Measurements from ENCODE around the gene ACP2.
A peak's percentile ranks its signal among the peaks of the same experiment; 100 is the strongest.
"Not testable (repeated sequence)": the region's sequence is repeated elsewhere in the genome, so short reads cannot be mapped to it uniquely, and the experiment has no call there.

Gene ACP2

DNA sequence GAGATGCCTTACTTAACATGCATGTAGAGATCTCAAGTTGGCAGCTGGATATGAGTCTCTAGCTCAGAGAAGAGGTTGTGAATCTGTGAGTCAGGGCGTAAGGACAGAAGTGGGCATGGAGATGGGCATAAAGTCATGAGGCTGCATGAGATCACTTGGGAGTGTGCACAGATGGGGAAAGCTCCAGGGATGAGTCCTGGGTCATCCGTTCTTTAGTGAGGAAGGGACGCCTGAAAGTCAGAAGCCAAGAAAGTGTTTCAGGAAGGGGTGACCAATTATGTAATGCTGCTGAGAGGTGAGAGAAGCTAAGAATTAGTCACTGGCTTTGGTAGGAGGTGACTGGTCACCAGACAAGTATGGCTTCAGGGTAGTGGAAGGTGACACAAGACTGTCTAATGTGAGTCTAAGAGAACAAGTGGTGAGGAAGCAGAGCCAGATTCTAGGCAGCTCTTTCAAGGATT, 6.7 kb downstream of the ACP2 start:
- DNase-seq = no peak

- no peak for DNase-seq
These were observed 8.8 kb downstream of the ACP2 start for GRCh38 chr11:47239852-47240251.

DNA sequence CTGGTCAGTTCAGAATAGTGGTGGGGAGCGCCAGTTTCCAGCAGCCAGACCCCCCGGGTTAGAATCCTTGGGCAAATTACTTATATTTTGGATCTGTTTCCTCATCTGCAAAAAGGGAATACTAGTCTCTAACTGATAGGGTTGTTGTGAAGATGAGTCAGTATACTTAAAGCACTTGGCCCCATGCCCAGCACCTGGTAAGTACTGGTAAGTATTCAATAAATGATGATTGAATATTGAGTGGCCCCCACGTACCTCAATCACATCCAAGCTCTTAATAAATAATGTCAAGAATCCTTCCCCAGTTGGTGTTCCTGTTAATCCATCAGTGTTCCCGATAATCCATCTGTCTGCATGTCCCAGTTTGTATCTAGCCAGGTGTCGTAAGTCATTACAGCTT, 12.1 kb downstream of the ACP2 start:
- DNase-seq = no peak

DNA sequence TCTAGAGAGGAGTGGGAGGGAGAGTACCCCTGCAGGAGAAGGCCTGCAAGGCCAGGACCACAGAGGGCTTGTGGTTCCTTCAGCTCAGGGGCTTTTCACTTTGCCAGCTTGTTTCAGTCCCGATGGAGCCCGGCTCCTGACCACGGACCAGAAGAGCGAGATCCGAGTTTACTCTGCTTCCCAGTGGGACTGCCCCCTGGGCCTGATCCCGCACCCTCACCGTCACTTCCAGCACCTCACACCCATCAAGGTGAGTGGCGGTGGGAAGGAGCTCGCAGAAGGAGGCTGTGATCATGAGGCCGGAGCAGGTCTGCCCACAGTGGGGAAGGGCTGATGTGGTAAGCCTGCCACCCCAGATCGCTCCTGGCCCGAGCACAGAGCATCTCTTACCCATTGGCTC, 13.5 kb downstream of the ACP2 start:
- DNase-seq = no peak

DNA sequence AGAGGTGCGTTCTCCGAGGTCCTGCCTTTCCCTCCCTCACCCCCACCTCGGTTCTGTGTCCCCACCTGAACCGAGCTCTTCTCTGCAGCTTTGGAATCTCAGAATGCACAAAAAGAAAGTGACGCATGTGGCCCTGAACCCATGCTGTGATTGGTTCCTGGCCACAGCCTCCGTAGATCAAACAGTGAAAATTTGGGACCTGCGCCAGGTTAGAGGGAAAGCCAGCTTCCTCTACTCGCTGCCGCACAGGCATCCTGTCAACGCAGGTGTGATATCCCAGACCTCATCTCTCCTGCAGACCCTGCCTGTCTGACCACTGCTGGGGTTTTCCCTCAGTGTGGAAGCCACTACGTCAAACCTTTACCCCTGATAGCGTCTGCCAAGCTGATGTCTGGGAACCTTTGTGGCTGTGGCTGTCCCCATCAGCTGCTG, 13.9 kb downstream of the ACP2 start:
- peak; percentile 75 for DNase-seq

DNA sequence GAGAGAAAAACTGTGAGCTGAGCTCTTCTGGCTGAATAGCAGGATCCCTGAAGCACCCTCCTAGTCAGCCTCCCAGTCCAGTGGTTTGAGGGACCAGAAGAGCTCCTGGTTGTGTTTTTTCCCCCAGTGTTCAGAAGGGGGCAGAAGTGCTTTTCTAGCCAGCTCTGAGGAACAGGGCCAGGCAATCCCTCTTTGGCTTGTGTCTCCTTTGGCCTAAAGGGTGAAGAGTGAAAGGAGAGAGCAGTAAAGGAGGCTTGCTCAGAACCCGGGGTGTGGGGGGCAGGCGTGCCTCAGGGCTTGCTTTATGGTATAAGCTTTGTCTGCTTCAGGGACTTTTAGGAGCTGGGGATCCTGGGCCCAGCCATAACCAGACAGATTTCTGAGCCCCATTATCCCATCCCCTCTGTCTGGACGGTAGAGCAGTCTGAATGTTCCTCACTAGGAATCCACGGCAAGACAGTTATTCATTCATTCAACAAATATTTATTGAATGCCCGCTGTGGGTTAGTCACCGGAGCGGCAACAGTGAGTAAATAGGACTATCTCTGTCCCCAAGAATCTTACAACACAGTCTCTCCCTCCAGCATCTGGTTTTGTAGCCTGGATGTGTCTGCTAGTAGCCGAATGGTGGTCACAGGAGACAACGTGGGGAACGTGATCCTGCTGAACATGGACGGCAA, 14.5 kb downstream of the ACP2 start:
- DNase-seq = no peak

- DNase-seq = no peak
These were observed 15.6 kb downstream of the ACP2 start for GRCh38 chr11:47233051-47233450.

DNA sequence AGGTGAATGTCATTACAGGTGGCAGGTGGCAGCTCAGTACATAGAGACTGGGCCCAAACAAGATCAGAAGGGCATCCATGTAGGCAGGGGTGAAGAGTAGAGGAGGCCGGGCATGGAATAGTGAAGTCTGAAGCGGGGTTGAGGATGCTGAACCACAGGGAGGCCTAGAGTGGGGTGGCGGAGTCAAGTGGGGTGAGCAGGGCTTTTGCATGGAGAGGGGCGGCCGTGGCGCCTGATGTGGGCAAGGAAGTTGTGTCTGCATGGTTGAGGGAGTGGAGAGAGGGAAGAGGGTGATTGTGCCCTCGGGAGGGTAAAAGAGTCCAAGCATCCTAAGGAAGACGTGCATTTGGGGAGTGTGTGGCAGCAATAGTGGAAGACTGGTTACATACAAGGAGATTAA, 19.5 kb downstream of the ACP2 start:
- DNase-seq = no peak

DNA sequence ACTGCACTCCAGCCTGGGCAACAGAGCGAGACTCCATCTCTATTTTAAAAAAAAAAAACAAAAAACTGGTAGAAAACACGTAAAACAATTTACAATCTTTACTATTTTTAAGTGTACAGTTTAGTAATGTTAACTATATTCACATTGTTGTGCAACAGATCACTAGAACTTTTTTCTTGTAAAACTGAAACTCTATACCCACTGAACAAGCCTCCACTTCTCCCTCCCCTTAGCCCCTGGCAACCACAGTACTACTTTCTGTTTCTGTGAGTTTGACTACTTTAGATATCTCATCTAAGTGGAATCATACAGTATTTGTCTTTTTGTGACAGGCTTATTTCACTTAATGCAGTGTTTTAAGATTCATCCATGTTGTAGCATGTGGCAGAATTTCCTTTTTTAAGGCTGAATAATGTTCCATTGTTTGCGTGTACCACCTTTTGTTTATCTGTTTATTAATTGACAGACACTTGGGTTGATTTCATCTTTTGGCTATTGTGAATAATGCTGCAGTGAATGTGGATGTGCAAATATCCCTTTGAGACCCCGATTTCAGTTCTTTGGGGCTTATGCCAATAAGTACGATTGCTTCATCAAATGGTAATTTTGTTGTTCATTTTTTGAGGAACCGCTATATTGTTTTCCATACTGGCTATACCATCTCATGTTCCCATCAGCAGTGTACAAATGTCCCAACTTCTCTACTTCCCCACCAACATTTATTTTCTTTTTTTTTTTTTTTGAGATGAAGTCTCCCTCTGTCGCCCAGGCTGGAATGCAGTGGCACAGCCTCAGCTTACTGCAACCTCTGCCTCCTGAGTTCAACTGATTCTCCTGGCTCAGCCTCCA, 22.8 kb downstream of the ACP2 start:
- no peak for DNase-seq

- no peak for DNase-seq
These were observed 25.9 kb downstream of the ACP2 start for GRCh38 chr11:47222696-47223095.

DNA sequence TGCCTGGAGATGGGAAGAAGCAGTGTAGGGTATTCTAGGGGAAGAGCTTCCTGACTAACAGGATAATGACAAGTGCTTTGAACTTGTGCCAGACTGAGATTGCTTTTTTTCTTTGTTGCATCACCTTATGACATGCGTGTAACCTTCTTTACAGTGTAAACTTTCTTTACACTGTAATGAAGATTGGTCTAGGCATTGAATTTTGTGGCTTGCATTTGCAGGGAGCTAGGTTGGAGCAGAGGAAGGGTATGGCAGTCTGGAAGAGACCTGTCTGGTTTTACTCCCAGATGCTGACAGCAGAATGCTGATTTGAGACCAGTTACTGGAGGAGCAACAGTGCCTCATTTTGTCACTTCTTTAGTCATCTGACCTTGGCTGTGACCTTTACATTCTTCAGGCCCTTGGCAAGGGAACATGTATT, 28.2 kb downstream of the ACP2 start:
- DNase-seq = no peak

DNA sequence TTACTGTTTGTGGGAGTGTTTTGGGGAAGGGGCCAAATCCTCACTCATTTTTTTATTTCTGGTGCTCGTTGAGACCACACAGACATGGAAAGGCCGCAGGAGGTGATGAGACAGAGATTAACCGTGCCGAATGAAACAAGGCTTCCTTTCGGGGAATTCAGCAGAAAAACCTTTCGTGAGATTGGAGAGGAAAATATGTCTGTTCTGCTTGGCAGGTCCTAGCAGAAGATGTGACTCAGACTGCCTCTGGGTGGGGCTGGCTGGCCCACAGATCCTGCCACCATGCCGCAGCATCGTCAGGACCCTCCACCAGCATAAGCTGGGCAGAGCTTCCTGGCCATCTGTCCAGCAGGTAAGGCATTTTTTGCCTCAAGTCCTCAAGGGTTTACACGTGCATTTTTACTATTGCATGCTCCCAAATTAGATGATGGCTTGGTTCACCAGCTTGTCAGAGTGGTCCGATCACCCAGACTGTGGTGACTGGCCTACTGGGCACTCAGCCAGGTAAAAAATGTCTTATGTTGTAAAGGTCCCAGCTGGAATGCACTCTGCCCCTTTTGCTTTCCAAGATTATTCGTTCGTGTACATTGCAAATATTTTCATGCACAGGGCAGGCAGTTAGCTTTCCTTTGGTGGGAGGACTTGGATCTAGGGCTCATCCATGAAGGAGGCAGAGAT, 32.4 kb downstream of the ACP2 start:
- DNase-seq = no peak

DNA sequence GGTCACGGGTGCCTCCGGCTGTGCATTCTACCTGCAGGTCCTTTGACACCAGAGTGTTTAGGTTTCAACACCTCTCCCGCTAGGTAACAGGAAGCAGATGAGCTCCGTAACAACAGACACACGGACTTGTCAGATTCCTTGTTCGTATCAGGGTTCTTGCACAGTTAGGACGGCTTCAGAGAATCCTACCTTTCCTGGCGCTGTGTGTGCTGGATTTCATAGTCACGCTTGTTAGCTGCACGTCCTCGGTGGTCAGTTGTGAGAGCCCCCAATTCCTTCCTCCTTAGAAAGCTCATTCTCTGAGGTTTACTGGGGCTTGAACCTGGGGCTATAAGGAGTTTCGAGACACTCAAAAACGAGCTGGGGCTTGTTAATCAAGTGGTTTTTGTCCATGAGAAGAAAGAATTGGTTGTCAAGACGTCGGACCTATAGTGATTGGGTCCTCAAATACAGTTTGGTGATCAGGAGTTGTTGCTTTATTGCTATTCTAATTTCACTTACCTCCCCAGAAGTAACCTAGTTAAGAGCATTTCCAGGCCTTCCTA, 33.2 kb downstream of the ACP2 start:
- peak; percentile 54 for DNase-seq

- peak; percentile 69 for DNase-seq
These were observed 34.6 kb downstream of the ACP2 start for GRCh38 chr11:47213950-47214565.

DNA sequence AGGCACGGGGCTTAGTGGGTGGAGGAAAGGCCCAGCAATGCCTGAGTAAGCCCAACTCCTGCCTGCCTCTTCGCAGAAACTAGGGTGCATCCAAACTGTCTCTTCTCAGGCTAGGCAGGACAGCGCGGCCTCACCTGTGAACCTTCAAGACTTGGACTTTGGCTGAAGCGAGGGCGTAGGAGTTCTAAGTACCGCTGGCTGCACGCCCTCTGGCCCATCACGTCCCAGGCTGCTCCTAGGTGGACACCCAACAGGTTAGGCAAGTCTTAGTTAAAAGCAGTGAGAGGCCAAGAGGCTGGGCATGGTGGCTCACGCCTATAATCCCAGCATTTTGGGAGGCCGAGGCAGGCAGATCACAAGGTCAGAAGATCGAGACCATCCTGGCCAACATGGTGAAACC, 35.7 kb downstream of the ACP2 start:
- no peak for DNase-seq

GRCh38 chr11:47208628-47209027, 40.0 kb downstream of the ACP2 start:
- DNase-seq = no peak

DNA sequence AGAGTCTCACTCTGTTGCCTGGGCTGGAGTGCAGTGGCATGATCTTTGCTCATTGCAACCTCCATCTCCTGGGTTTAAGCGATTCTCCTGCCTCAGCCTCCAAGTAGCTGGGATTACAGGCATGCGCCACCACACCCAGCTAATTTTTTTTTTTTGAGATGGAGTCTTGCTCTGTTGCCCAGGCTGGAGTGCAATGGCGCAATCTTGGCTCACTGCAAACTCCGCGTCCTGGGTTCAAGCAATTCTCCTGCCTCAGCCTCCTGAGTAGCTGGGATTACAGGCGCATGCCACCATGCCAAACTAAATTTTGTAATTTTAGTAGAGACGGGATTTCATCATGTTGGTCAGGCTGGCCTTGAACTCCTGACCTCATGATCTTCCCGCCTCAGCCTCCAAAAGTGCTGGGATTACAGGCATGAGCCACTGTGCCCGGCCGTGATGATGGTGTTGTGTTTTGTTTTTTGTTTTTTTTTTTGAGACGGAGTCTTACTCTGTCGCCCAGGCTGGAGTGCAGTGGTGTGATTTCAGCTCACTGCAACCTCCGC, 40.5 kb downstream of the ACP2 start:
- DNase-seq = not testable (repeated sequence)

DNA sequence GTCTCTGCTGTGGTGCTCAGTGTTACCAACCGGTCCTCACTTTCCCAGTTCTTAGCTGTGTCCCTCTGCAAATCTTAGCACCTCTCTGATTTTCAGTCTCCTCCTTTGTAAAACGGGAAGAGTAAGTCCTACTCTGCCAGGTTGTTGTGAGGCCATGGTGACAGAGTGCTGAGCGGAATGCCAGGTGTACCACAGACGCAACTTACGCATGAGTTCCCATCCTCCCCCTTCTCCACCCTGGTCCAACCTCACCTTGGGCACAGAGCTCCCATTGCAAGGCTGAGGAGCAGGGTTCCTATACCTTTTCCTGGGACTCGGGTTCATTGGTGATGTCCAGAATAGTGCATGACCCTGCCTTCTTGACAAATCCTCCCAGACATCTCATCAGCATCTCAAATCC, 41.2 kb downstream of the ACP2 start:
- DNase-seq = no peak

- not testable (repeated sequence) for DNase-seq
These were observed 42.0 kb downstream of the ACP2 start for GRCh38 chr11:47206577-47206976.

DNA sequence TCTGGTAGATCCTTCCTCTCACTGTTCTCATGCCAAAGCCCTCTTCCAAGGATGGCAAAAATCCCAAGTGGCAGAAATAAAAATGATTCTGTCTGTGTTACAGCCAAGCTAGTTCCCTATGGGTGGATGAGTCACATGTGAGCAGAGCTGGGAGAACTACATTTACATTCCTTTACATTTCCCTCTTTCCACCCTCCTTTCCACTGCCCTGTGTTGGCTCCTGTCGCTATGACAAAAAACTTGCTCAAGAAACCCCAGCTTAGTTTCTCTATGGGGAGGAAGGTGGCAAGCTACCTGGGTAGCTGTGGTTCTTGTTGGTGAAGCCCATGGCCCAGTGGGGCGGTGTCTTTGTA, 44.0 kb downstream of the ACP2 start:
- DNase-seq = no peak

DNA sequence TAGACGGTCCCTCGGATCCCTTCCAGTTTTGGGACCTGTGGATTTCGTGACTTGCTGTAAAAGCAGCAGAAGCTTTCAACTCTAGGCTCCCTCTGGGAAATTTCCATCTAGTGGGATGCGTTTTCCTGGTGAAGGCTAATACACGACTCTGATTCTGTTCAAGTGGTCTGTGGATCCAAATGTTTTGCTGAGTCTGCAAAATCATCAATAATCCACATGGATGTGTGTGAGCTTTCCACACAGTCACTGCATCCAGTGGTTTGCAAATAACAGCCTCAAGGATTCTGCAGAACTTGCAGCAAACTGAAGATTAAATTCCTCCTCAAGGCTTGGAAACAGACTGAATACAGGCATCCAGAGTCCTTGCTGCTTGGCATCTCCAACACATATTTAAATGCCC, 46.0 kb downstream of the ACP2 start:
- DNase-seq = no peak

DNA sequence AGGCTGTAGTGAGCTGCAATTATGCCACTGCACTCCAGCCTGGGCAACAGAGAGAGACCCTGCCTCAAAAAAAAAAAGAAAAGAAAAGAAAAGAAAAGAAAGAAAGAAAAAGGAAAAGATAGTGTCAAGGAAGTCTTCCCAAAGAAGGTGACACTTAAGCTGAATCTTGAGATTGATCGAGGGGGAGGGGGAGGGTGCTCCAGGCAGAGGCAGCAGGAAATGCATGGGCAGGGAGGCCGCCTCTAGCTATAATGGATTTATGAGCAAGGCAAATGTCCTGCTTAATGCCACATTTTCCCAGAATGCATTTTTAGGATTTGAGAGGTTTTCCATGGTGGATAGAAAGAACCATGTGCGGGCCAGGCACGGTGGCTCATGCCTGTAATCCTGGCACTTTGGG, 47.6 kb downstream of the ACP2 start:
- no peak for DNase-seq

DNA sequence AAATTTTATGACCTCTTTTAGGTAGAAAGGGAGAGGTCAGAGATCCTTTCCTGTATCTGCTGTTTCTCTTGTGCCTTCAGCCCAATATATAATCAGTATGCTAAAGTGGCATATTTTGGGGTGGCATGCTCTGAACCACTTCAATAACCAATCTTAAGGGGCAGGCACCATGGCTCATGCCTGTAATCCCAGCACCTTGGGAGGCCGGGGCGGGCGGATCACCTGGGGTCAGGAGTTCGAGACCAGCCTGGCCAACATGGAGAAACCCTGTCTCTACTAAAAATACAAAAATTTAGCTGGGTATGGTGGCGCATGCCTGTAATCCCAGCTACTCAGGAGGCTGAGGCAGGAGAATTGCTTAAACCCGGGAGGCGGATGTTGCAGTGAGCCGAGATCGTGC, 50.5 kb downstream of the ACP2 start:
- DNase-seq = not testable (repeated sequence)
